RCC 7860 (cell line): ENCODE results near the gene ADAM19.
A peak's percentile ranks its signal among the peaks of the same experiment; 100 is the strongest.

Source experiments
- DNase-seq: peaks from one replicate; pipeline ENCODE4 v3.0.0-alpha.2; 2015; ENCODE audit warnings: low spot score
- FAIRE-seq: peaks from 2 replicates; lab custom pipeline; 2012; peaks lifted over from hg19 to GRCh38; lab: Jason Lieb, UNC

Gene ADAM19

GRCh38 chr5:157469073-157469472, 106.5 kb downstream of the ADAM19 start:
- no peak for DNase-seq
- no peak for FAIRE-seq

GRCh38 chr5:157468293-157468965, 107.1 kb downstream of the ADAM19 start:
- DNase-seq (no peak), FAIRE-seq (no peak)

GRCh38 chr5:157464519-157465171, 110.9 kb downstream of the ADAM19 start:
- peak; percentile 75 for DNase-seq
- FAIRE-seq = peak; percentile 83

- DNase-seq (peak; percentile 82), FAIRE-seq (peak; percentile 87)
Measured at GRCh38 chr5:157463621-157464518, 111.7 kb downstream of the ADAM19 start.

- FAIRE-seq (no peak), DNase-seq (peak; percentile 46)
Measured at GRCh38 chr5:157463081-157463480, 112.5 kb downstream of the ADAM19 start.

- no peak for FAIRE-seq
- no peak for DNase-seq
Measured at GRCh38 chr5:157460921-157461792, 114.4 kb downstream of the ADAM19 start.

- FAIRE-seq = no peak
- DNase-seq = no peak
Measured at GRCh38 chr5:157459715-157460599, 115.6 kb downstream of the ADAM19 start, which contains the start of gene NIPAL4. NIPAL4 (plus strand) TSS chr5:157460213; CDS start chr5:157460321, 108 bp downstream.

GRCh38 chr5:157458835-157459234, 116.7 kb downstream of the ADAM19 start:
- DNase-seq = no peak
- FAIRE-seq = no peak

GRCh38 chr5:157457391-157457790, 118.2 kb downstream of the ADAM19 start:
- DNase-seq (no peak), FAIRE-seq (no peak)

GRCh38 chr5:157456301-157456700, 119.3 kb downstream of the ADAM19 start:
- FAIRE-seq (no peak), DNase-seq (no peak)

GRCh38 chr5:157455057-157455456, 120.5 kb downstream of the ADAM19 start:
- FAIRE-seq (no peak), DNase-seq (no peak)

GRCh38 chr5:157454273-157454672, 121.3 kb downstream of the ADAM19 start:
- FAIRE-seq (no peak), DNase-seq (no peak)

GRCh38 chr5:157451806-157452205, 123.8 kb downstream of the ADAM19 start:
- no peak for FAIRE-seq
- DNase-seq = no peak

GRCh38 chr5:157450024-157450423, 125.6 kb downstream of the ADAM19 start:
- DNase-seq (no peak), FAIRE-seq (no peak)

- no peak for FAIRE-seq
Measured at GRCh38 chr5:157449011-157449723, 126.4 kb downstream of the ADAM19 start.

GRCh38 chr5:157447201-157447637, 128.4 kb downstream of the ADAM19 start:
- FAIRE-seq (no peak), DNase-seq (no peak)

More at GRCh38 chr5:157449011-157449723, 126.4 kb downstream of the ADAM19 start:
- no peak for DNase-seq

- no peak for FAIRE-seq
- no peak for DNase-seq
Measured at GRCh38 chr5:157446412-157446935, 129.1 kb downstream of the ADAM19 start.

GRCh38 chr5:157445745-157446411, 129.7 kb downstream of the ADAM19 start:
- no peak for DNase-seq
- no peak for FAIRE-seq
